PFSK-1 (cell line): ENCODE measurements around the gene GNB3.

Experiments used
- POLR2AphosphoS5 ChIP-seq: IDR thresholded peaks from 2 replicates; pipeline ENCODE4 v1.6.1; 2012; ENCODE audit warnings: low read depth, mild to moderate bottlenecking, control low read depth, low read length, moderate library complexity
- REST ChIP-seq, 2 experiments: IDR thresholded peaks; 2 replicates each; pipeline versions ENCODE4 v1.6.1 to v1.8.0; 2011 to 2012; ENCODE audit warnings: low read depth in 2 of 2, low read length in 2 of 2, control low read depth in 1 of 2, inconsistent platforms in 1 of 2, mild to moderate bottlenecking in 1 of 2, moderate library complexity in 1 of 2; ENCODE audit not compliant: insufficient read depth in 1 of 2
- SIN3A ChIP-seq: IDR thresholded peaks from 2 replicates; pipeline ENCODE4 v1.6.1; 2012; ENCODE audit warnings: mild to moderate bottlenecking, low read length, moderate library complexity, borderline replicate concordance; ENCODE audit not compliant: insufficient read depth
- TAF1 ChIP-seq: IDR thresholded peaks from 2 replicates; pipeline ENCODE4 v1.6.1; 2012; ENCODE audit warnings: low read length, control low read depth, borderline replicate concordance; ENCODE audit not compliant: insufficient read depth

GRCh38 chr12:6883683-6884082, 43.0 kb downstream of the GNB3 start:
- TF ChIP-seq POLR2AphosphoS5 (no peak), SIN3A (no peak), TAF1 (no peak), REST (IDR thresholded peaks at IDR 0.05; ENCODE audit: insufficient read depth in 1 of 2, low read depth in 2 of 2, low read length in 2 of 2) (no peak)
